ENCODE measurements around the gene LGR4.

The LGR4 gene

DNA sequence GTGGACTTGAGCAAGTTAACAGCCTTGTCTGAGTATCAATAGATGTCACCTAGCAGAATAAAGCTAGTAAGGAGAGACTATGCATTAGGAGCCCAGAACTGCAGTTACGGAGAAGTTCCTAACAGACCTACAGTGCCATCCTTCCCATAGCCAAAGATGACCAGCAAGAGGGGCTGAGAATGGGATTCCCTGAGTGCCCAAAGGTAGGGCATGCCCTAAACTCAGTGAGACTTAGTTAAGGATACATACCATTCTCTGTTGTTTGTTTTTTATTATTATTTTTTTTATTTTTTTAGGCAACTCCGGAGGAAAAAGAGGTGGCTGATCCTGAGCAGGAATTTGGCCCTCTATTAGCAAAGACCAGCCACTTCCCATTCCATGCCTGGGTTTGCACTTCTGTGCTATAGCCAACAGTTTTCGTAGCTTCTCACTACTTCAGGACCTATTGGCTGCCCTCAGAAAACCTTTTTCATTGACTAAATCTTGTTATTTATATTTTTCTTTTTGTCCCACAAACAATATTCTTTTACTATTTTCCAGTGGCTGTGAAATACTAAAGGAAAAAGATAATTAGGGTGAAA, 76.2 kb downstream of the LGR4 start:
- intact Hi-C loops (cut with DNase I; ENCODE audit: low total_unique reads): no loop called here
- no peak overlapping the region for H3K4me3 ChIP-seq
- peaks cover 0 to 20% (median 8%) of the 10 kb centered on the region in 4 donors for H3K4me1 ChIP-seq
- no peaks in the 10 kb centered on the region for H3K27me3 ChIP-seq
- TF ChIP-seq, protein P1, sequence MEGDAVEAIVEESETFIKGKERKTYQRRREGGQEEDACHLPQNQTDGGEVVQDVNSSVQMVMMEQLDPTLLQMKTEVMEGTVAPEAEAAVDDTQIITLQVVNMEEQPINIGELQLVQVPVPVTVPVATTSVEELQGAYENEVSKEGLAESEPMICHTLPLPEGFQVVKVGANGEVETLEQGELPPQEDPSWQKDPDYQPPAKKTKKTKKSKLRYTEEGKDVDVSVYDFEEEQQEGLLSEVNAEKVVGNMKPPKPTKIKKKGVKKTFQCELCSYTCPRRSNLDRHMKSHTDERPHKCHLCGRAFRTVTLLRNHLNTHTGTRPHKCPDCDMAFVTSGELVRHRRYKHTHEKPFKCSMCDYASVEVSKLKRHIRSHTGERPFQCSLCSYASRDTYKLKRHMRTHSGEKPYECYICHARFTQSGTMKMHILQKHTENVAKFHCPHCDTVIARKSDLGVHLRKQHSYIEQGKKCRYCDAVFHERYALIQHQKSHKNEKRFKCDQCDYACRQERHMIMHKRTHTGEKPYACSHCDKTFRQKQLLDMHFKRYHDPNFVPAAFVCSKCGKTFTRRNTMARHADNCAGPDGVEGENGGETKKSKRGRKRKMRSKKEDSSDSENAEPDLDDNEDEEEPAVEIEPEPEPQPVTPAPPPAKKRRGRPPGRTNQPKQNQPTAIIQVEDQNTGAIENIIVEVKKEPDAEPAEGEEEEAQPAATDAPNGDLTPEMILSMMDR (IDR thresholded peaks at IDR 0.05): no peak
- no peaks in the 10 kb centered on the region for H3K36me3 ChIP-seq
- DNase-seq: no peak
- H3K9me3 ChIP-seq: no peaks in the 10 kb centered on the region
- no peak overlapping the region for H3K27ac ChIP-seq

- intact Hi-C loops (cut with DNase I; ENCODE audit: low total_unique reads): no loop called here
- no peaks in the 10 kb centered on the region for H3K27me3 ChIP-seq
- H3K4me3 ChIP-seq: no peak overlapping the region
- H3K36me3 ChIP-seq: no peaks in the 10 kb centered on the region
- peaks cover 0 to 20% (median 8%) of the 10 kb centered on the region in 4 donors for H3K4me1 ChIP-seq
- TF ChIP-seq, protein P1 (IDR thresholded peaks at IDR 0.05): no peak
- no peak overlapping the region for H3K27ac ChIP-seq
- DNase-seq: no peak
- H3K9me3 ChIP-seq: no peaks in the 10 kb centered on the region
Measured at GRCh38 chr11:27395556-27396258, 76.9 kb downstream of the LGR4 start.

- Histone ChIP-seq H3K36me3 (no peaks in the 10 kb centered on the region), H3K27me3 (no peaks in the 10 kb centered on the region), H3K9me3 (no peaks in the 10 kb centered on the region), H3K4me3 (no peak overlapping the region), H3K27ac (no peak overlapping the region), H3K4me1 (peaks cover 0 to 20% (median 8%) of the 10 kb centered on the region in 4 donors)
- TF ChIP-seq, protein P1 (IDR thresholded peaks at IDR 0.05): no peak
- no peak for DNase-seq
- intact Hi-C loops (cut with DNase I; ENCODE audit: low total_unique reads): no loop called here
Measured at GRCh38 chr11:27394781-27395228, 77.8 kb downstream of the LGR4 start.

- no peaks in the 10 kb centered on the region for H3K27me3 ChIP-seq
Measured at GRCh38 chr11:27392278-27393114, 80.1 kb downstream of the LGR4 start.

DNA sequence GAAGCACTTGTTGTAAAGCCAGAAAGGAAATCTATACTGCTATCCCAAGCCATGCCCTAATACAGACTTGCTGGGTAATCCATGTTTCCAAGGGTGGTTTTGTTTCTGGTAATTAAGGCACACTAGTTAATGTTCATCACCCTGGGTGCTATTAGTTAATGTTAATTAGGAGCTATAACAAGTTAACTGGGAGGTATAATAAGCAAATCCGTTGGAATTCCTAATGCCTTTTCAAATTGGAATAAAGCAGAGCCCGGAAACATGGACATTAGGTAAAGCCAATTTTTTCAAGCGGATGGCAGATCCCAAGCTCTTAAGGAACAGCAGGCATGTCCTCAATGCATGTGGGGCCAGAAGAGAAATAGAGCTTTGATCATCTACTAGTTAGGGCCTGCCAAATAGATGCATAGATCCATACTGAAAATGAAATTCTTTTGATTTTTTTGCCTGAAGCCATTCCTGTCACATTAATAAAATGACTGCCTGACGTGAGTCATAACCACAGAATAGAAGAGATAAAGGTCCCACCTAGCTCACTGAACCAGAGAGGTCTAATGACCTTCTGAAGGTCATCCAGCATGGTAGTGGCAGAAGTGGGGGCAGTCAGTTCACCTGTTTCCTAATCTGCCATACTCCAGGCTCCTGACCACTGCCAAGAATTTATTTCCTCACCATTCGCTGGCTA, 81.1 kb downstream of the LGR4 start:
- no peaks in the 10 kb centered on the region for H3K36me3 ChIP-seq
- no peak for DNase-seq
- no peak overlapping the region for H3K4me3 ChIP-seq
- intact Hi-C loops (cut with DNase I; ENCODE audit: low total_unique reads): no loop called here
- H3K27ac ChIP-seq: no peak overlapping the region
- H3K9me3 ChIP-seq: no peaks in the 10 kb centered on the region
- TF ChIP-seq, protein P1 (IDR thresholded peaks at IDR 0.05): no peak
- H3K4me1 ChIP-seq: peaks cover 0 to 14% (median 7%) of the 10 kb centered on the region in 4 donors
- no peaks in the 10 kb centered on the region for H3K27me3 ChIP-seq

More at GRCh38 chr11:27392278-27393114, 80.1 kb downstream of the LGR4 start:
- DNase-seq: no peak
- no peak overlapping the region for H3K27ac ChIP-seq
- intact Hi-C loops (cut with DNase I; ENCODE audit: low total_unique reads): no loop called here
- TF ChIP-seq, protein P1 (IDR thresholded peaks at IDR 0.05): no peak
- no peaks in the 10 kb centered on the region for H3K9me3 ChIP-seq
- H3K4me1 ChIP-seq: peaks cover 0 to 20% (median 8%) of the 10 kb centered on the region in 4 donors
- no peak overlapping the region for H3K4me3 ChIP-seq
- H3K36me3 ChIP-seq: no peaks in the 10 kb centered on the region
